ENCODE measurements around the gene PDLIM7. TPM values are rescaled to one million over a fixed set of nuclear protein-coding genes. Genes with fewer than 3 reads are reported as not detected.
A peak's percentile ranks its signal among the peaks of the same experiment; 100 is the strongest.

PDLIM7 gene
- polyA plus RNA-seq, 1 donor (not counting 4 experiments of a cell fraction or from before 2014, with no cell fraction given), result 48.5 TPM

DNA sequence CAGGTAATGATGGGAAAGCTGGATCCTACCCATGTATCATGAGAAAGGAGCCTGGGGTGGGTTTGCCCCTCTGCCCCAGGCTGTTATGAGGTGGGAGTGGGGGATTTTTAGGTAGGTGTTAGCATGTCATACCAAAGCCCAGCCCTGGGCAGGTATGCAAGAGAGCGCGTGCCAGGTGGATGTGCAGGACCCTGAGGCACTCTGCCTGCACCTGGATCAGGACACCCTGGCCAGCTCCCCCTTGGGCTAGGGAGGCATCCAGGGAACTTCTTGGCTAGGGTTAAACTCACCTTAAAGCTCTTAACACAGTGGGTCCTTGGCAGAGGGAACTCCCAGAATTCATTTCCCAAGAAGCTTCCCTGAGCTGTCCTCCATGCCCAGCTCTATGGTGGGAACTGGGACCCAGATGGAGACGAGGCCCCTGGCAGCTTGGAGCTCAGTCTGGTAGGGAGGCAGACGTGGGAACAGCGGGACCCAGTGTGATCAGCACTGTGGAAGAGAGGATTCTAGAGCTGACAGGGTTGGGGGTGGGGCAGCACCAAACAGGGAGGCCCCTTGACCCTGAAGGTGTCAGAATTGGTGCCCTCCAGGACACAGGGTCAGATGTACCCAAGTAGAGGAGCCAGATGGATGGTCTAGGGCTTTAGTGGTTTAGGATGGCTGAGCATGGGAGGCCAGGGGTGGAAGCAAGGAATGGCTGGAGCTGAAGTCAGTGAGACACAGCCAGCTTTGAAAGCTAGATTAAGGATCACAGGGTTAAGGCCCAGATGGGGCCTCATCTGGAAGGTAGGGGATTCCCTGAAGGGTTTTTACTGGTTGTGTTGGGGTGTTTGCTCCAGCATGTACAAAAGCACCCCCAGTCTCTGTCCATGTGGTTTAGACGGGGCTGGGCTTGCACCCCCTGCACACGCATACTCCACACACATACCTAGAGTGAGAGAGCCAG is 53.0 kb downstream of the PDLIM7 start:
- Histone ChIP-seq H3K4me1 (ENCODE audit: control insufficient read depth, extremely low read depth, insufficient read depth, low read length) (peaks cover 46% of the 10 kb centered on the region), H3K4me3 (ENCODE audit: control insufficient read depth in 2 of 3, extremely low read depth in 1 of 3, insufficient read depth in 2 of 3, low read depth in 1 of 3, low read length in 3 of 3) (no peak overlapping the region), H3K9me3 (ENCODE audit: control insufficient read depth, low read depth, low read length) (no peaks in the 10 kb centered on the region), H3K9me1 (ENCODE audit: control insufficient read depth, extremely low read depth, insufficient read depth, low read length) (no peaks in the 10 kb centered on the region), H3K4me2 (ENCODE audit: control insufficient read depth, extremely low read depth, insufficient read depth, low read depth, low read length) (no peak overlapping the region), H2AFZ (ENCODE audit: control insufficient read depth, low read length) (no peak overlapping the region), H3K79me2 (ENCODE audit: control insufficient read depth, insufficient read depth, low read length) (no peaks in the 10 kb centered on the region), H4K20me1 (ENCODE audit: control insufficient read depth, extremely low read depth, insufficient read depth, low read length) (no peaks in the 10 kb centered on the region), H3K27ac (ENCODE audit: control insufficient read depth, insufficient read depth, low read length) (peak overlapping the region; percentile 24), H3K9ac (ENCODE audit: control insufficient read depth, extremely low read depth, insufficient read depth, low read length) (no peak overlapping the region), H3K36me3 (ENCODE audit: control insufficient read depth in 2 of 2, extremely low read depth in 1 of 2, insufficient read depth in 2 of 2, low read length in 2 of 2) (peaks cover 2 to 3% of the 10 kb centered on the region in 2 experiments), H3K27me3 (ENCODE audit: control insufficient read depth, extremely low read depth, insufficient read depth, low read length) (no peaks in the 10 kb centered on the region)
- no peak for DNase-seq (ENCODE audit: low read depth, low spot score)
- dilution Hi-C loops (cut with MboI; ENCODE audit: extremely low pct_ligation_motif_present, low sequenced_read_pairs), result no loop called here
- peak; percentile 58 for FAIRE-seq
- TF ChIP-seq EZH2 (IDR thresholded peaks at IDR 0.05; ENCODE audit: low read length) (no peak), CTCF (optimal IDR thresholded peaks at IDR 0.05 in 1 of 3, IDR thresholded peaks at IDR 0.05 in 1 of 3, conservative IDR thresholded peaks at IDR 0.05 in 1 of 3; ENCODE audit: extremely low read depth in 1 of 3, insufficient read depth in 2 of 3, low read length in 3 of 3) (no peak)

- Histone ChIP-seq H3K79me2 (ENCODE audit: control insufficient read depth, insufficient read depth, low read length) (no peaks in the 10 kb centered on the region), H3K4me1 (ENCODE audit: control insufficient read depth, extremely low read depth, insufficient read depth, low read length) (peaks cover 42% of the 10 kb centered on the region), H3K27me3 (ENCODE audit: control insufficient read depth, extremely low read depth, insufficient read depth, low read length) (no peaks in the 10 kb centered on the region), H3K36me3 (ENCODE audit: control insufficient read depth in 2 of 2, extremely low read depth in 1 of 2, insufficient read depth in 2 of 2, low read length in 2 of 2) (peaks cover 2 to 10% of the 10 kb centered on the region in 2 experiments), H3K4me3 (ENCODE audit: control insufficient read depth in 2 of 3, extremely low read depth in 1 of 3, insufficient read depth in 2 of 3, low read depth in 1 of 3, low read length in 3 of 3) (no peak overlapping the region), H3K9me1 (ENCODE audit: control insufficient read depth, extremely low read depth, insufficient read depth, low read length) (no peaks in the 10 kb centered on the region), H3K9me3 (ENCODE audit: control insufficient read depth, low read depth, low read length) (no peaks in the 10 kb centered on the region), H3K27ac (ENCODE audit: control insufficient read depth, insufficient read depth, low read length) (peak overlapping the region; percentile 20), H3K9ac (ENCODE audit: control insufficient read depth, extremely low read depth, insufficient read depth, low read length) (no peak overlapping the region), H3K4me2 (ENCODE audit: control insufficient read depth, extremely low read depth, insufficient read depth, low read depth, low read length) (no peak overlapping the region), H4K20me1 (ENCODE audit: control insufficient read depth, extremely low read depth, insufficient read depth, low read length) (no peaks in the 10 kb centered on the region), H2AFZ (ENCODE audit: control insufficient read depth, low read length) (no peak overlapping the region)
- FAIRE-seq (no peak), DNase-seq (ENCODE audit: low read depth, low spot score) (no peak)
- no peak for TF ChIP-seq CTCF (optimal IDR thresholded peaks at IDR 0.05 in 1 of 3, IDR thresholded peaks at IDR 0.05 in 1 of 3, conservative IDR thresholded peaks at IDR 0.05 in 1 of 3; ENCODE audit: extremely low read depth in 1 of 3, insufficient read depth in 2 of 3, low read length in 3 of 3)
- TF ChIP-seq EZH2 (IDR thresholded peaks at IDR 0.05; ENCODE audit: low read length), result no peak
- dilution Hi-C loops (cut with MboI; ENCODE audit: extremely low pct_ligation_motif_present, low sequenced_read_pairs), result no loop called here
These were observed 54.0 kb downstream of the PDLIM7 start for GRCh38 chr5:177443144-177443983.
